ENCODE results near the gene TBC1D14.

TBC1D14 gene

DNA sequence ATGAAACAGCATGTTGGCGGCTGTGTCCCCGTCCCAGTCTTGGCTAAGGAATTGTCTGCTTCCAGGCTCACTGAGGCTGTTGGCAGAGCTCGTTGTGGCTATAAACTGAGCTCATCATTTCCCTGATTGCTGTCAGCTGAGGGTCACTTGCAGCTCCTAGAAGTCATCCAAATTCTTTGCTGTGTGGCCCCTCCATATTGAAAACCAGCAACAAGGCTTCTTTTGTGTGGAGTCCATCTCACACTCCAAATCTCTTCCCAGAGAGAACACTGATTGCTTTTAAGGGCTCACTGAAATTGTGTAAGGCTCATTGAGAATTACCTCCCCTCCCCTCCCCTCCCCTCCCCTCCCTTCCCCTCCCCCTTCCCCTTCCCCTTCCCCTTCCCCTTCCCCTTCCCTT, 23.3 kb downstream of the TBC1D14 start:
- DNase-seq: no peak

GRCh38 chr4:6933691-6934430, 24.2 kb downstream of the TBC1D14 start:
- no peak for DNase-seq

DNA sequence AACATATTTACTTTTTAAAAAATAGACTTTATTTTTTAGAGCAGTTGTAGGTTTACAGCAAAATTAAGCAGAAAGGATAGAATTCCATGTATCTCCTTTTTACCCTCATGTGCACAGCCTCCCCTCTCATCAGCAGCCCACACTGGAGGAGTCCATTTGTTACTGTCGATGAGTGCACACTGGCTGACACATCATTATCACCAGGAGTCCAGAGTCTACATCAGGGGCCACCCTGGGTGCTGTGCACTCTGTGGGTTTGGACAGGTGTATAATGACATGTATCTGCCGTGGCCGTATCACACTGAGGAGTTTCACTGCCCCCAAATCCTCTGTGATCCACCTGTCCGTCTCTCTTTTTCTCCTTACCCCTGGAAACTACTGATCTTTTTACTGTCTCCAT, 26.3 kb downstream of the TBC1D14 start:
- DNase-seq: no peak

DNA sequence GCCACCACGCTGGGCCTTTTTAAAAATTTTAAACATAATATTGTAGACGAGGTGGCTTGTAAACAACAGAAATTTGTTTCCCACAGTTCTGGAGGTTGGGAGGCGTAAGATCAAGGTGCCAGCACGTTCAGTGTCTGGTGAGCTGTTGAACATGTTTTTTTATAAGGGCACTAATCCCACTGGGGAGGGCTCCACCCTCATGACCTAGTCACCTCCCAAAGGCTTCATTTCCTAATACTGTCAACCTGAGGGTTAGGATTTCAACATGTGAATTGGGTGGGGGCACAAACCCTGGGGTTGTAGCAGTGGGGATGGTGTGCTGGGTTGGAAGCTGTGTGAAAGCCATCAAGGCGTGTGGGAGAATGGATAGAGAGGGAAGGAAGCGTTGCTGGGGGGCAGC, 27.6 kb downstream of the TBC1D14 start:
- DNase-seq: no peak

- DNase-seq: no peak
Measured at GRCh38 chr4:6937754-6938153, 28.1 kb downstream of the TBC1D14 start.

- DNase-seq: no peak
Measured at GRCh38 chr4:6938237-6938636, 28.6 kb downstream of the TBC1D14 start.

DNA sequence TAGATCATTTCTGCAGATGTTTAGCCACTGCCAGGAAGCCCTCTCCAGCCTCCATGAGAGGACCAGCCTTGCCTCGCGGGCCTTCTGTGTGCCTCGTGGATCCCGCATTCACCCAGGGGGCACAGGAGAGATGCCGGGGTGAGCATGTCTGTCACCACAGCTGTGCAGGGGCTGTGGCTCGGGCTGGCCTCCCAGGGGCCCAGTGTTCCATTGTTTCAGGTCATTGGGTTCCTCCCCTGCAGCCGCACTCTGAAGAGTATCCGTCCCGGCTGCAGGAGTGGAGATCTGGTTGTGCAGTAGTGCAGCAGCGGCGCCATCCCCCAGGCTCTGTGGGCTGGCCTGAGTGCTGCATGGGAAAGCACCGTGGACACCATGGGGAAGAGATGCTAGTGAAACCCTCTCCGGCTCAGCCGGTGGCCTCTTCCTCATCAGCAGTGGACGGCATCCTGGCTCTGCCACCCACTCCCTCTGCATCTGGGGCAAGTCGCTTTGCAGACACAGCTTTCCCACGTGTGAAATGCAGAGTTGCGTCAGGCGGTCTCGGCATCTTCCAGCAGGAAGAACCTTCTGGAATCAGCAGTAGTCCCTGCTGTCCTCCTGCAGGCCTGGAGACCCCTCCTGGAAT, 29.1 kb downstream of the TBC1D14 start:
- no peak for DNase-seq

GRCh38 chr4:6939761-6940743, 30.4 kb downstream of the TBC1D14 start:
- DNase-seq: no peak

DNA sequence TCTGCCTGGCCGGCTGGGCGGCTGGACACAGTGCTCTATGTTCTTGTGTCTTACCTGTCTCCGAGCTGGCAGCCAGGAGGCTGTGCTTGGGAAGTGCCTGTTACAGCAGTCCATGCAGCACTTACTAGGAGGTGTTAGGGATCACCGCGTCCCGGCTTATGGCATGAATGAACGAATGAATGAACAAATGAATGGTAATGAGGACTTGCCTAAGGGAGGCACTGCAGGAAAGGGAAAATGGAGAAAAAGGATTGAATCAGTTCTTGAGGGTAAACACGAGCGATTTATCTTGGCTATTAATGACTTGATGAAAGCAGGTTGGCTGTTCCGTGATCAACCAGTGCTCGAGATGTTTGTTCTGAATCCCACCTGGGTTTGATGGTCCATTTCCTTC, 31.1 kb downstream of the TBC1D14 start:
- no peak for DNase-seq

GRCh38 chr4:6941796-6942195, 32.2 kb downstream of the TBC1D14 start:
- DNase-seq: no peak

GRCh38 chr4:6942238-6942800, 32.7 kb downstream of the TBC1D14 start:
- no peak for DNase-seq

DNA sequence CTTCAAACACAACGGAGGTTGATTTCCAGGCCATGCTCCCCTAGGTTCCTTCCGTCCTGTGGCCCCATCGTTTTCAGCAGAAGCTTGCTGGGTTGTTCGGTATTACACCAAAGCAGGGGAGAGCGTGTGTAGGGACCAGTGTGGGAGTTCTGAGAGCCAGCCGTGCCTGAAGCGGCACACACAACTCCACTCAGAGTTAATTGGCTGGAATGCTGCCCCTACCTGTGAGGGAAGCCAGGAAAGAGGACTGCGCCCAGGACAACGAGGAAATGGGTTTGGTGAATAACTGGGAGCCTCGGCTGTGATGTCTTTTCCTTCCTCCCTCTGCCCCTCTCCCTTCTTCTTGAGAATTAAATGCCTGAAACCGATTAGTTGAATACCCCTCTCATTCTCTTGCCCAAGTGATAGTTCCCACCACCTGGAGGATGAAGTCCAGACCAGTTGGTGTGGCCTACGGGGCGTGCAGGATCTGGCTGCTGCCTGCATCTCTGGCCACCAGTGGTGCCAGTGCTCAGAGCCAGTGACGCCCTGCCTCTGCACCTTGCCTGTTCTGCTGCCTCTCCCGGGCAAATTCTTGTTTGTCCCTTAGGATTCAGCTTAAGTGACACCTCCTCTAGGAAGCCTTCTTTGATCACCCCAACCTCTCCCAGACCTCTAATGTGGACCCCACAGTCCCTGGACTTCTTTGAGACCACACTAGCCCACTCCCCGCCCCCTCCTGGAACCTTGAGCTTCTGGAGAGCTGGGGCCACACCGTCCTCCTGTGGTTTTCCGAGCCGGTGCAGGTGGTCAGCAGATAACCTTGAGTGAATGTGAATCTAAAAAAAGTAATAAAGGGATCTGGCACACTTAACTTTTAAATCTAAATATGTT, 33.6 kb downstream of the TBC1D14 start:
- DNase-seq: no peak

GRCh38 chr4:6943885-6944225, 34.2 kb downstream of the TBC1D14 start:
- DNase-seq: no peak

DNA sequence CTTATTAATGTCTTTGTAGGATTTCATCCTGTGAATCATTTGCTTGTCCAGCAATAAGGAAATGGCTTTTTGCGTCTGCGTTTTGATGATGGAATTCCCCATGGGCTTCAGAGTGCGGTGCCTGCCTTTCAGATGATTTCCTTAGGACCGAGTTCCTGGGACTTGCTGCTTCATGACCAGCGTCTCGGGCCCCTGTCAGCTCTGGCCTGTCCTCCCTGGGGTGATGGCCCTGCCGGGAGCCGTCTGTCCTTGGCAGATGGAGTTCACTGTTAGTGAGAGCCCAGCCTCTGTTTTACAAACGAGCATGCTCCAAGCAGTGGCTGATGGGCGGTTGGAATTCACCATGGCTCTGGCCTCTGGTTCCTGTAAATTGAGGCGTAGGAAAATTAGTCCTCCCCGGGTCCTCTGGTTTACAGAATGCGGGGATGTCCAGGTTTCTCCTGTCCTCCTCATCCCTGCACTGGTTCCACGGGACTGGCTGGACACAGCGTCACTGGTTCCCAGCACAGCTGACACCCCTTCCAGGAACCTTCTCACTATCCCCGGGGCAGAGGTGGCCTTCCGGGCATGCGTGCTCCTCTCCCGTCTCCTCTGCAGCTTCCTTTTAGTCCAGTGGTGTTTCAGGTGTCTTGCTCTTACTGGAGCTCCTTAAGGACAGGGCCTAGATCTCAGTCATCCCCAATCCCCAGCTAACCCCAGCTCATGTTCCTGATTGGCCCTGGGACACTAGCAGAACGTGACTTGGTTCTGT, 34.9 kb downstream of the TBC1D14 start:
- DNase-seq: no peak

GRCh38 chr4:6945052-6945409, 35.4 kb downstream of the TBC1D14 start:
- DNase-seq: no peak

GRCh38 chr4:6946497-6946896, 36.9 kb downstream of the TBC1D14 start:
- no peak for DNase-seq

GRCh38 chr4:6948134-6948460, 38.5 kb downstream of the TBC1D14 start:
- no peak for DNase-seq

GRCh38 chr4:6951880-6952381, 42.3 kb downstream of the TBC1D14 start:
- no peak for DNase-seq

GRCh38 chr4:6953751-6954380, 44.2 kb downstream of the TBC1D14 start:
- DNase-seq: no peak

DNA sequence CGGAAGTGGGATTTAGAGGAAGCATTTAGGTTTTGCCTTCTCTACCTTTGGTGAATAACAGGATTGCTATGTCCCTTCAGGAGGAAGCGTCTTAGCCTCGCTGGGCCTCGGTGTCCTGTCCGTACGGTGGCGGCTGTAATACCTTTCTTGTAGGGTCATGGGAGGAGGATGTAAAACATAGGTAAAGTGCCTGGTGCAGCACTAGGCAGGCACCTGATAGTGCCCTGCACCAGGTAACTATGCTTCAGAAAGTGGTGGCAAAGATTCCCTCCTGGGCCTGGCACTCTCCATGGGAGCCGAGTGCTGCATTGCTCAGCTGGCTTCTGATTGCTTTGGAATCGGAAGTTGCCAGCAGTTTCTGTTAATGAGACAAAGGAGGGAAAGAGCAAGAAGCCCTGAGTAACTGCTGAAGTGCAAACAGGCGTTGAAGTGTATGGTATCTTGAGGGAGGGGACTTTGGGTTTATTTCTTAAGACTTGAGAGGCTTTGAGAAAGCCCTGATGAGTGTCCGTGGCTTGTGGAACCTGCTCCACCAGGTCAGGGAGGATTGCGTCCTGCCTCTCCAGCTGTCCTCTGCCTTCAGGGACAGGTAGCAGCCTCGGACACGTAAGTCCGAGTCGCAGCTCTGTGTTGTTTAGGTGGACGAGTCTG, 45.8 kb downstream of the TBC1D14 start:
- DNase-seq: no peak

- DNase-seq: no peak
Measured at GRCh38 chr4:6956087-6956433, 46.4 kb downstream of the TBC1D14 start.
